ENCODE measurements around the gene EXOC8.

- TF ChIP-seq CTCF (IDR thresholded peaks at IDR 0.05; ENCODE audit: low read length): no peak
- no peak for TF ChIP-seq EZH2 (IDR thresholded peaks at IDR 0.05; ENCODE audit: borderline replicate concordance, low read length)
Observed at GRCh38 chr1:231351816-231352215, 14.2 kb upstream of the EXOC8 start.
